Vagina (tissue), 2 donors: ENCODE results near the gene RBBP8.

Experiments used
- POLR2A ChIP-seq, 2 donors: fragments of 450-650 bp; IDR thresholded peaks; one replicate each; pipeline ENCODE4 v1.6.1; 2017; ENCODE audit warnings: antibody characterized with exemption in 2 of 2, mild to moderate bottlenecking in 2 of 2, moderate library complexity in 2 of 2
- POLR2AphosphoS5 ChIP-seq, 2 donors: sonication (generic); formaldehyde crosslinking; IDR thresholded peaks; one replicate each; pipeline ENCODE4 v1.9.0; 2017; ENCODE audit warnings: antibody characterized with exemption in 2 of 2, mild to moderate bottlenecking in 2 of 2, low read depth in 1 of 2; ENCODE audit not compliant: insufficient read depth in 1 of 2
- TF ChIP-seq, protein P1 (sequence below), 3 experiments: fragments of 450-650 bp in 2 of 3; fragments of 200-600 bp in 1 of 3; sonication (generic) in 1 of 3; IDR thresholded peaks; one replicate each; pipeline ENCODE4 v1.5.1; 2017 to 2019; ENCODE audit warnings: antibody characterized with exemption in 3 of 3, mild to moderate bottlenecking in 2 of 3, moderate library complexity in 2 of 3

- TF ChIP-seq, protein P1, sequence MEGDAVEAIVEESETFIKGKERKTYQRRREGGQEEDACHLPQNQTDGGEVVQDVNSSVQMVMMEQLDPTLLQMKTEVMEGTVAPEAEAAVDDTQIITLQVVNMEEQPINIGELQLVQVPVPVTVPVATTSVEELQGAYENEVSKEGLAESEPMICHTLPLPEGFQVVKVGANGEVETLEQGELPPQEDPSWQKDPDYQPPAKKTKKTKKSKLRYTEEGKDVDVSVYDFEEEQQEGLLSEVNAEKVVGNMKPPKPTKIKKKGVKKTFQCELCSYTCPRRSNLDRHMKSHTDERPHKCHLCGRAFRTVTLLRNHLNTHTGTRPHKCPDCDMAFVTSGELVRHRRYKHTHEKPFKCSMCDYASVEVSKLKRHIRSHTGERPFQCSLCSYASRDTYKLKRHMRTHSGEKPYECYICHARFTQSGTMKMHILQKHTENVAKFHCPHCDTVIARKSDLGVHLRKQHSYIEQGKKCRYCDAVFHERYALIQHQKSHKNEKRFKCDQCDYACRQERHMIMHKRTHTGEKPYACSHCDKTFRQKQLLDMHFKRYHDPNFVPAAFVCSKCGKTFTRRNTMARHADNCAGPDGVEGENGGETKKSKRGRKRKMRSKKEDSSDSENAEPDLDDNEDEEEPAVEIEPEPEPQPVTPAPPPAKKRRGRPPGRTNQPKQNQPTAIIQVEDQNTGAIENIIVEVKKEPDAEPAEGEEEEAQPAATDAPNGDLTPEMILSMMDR (IDR thresholded peaks at IDR 0.05), result no peak
- TF ChIP-seq POLR2A (IDR thresholded peaks at IDR 0.05), result no peak
- TF ChIP-seq POLR2AphosphoS5 (IDR thresholded peaks at IDR 0.05; ENCODE audit: insufficient read depth in 1 of 2, low read depth in 1 of 2), result no peak
Observed at GRCh38 chr18:22912835-22913234, 20.3 kb upstream of the RBBP8 start.
